ENCODE results near the gene ZFPM1. TPM values are rescaled to one million over a fixed set of nuclear protein-coding genes. Genes with fewer than 3 reads are reported as not detected.

The ZFPM1 gene
- total RNA-seq, 1 donor from 2014 or later: 1.4 TPM

GRCh38 chr16:88435437-88436355 is 17.4 kb upstream of the ZFPM1 start:
- DNase-seq: no peak

GRCh38 chr16:88436796-88437195 is 16.3 kb upstream of the ZFPM1 start:
- no peak for DNase-seq

- peak; percentile 66 for DNase-seq
Observed at GRCh38 chr16:88437367-88437964, 15.6 kb upstream of the ZFPM1 start.

DNA sequence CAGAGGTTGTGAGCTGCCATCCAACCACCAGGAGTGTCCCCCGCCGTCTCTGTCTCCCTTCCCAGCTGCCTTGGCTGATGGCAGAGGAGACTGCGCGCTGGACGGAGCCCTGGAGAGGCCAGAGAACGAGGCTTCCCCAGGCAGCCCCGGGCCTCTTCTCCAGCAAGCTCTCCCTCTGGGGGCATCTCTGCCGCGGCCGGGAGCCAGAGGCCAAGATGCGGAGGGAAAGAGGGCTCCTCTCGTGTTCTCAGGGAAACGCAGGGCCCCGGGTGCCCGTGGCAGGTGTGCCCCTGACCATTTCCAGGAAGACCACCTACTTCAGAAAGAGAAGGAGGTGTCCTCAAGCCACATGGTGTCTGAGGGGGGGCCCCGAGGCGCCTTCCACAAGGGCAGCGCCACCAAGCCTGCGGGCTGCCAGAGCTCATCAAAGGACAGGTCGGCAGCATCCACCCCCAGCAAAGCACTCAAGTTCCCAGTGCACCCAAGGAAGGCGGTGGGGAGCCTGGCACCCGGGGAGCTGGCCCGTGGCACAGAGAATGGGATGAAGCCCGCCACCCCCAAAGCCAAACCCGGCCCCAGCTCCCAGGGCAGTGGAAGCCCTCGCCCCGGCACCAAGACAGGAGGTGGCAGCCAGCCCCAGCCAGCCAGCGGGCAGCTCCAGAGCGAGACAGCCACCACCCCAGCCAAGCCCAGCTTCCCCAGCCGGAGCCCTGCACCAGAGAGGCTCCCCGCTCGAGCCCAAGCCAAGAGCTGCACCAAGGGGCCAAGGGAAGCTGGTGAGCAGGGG is 14.8 kb upstream of the ZFPM1 start:
- no peak for DNase-seq

GRCh38 chr16:88439016-88439415 is 14.1 kb upstream of the ZFPM1 start:
- DNase-seq: no peak

DNA sequence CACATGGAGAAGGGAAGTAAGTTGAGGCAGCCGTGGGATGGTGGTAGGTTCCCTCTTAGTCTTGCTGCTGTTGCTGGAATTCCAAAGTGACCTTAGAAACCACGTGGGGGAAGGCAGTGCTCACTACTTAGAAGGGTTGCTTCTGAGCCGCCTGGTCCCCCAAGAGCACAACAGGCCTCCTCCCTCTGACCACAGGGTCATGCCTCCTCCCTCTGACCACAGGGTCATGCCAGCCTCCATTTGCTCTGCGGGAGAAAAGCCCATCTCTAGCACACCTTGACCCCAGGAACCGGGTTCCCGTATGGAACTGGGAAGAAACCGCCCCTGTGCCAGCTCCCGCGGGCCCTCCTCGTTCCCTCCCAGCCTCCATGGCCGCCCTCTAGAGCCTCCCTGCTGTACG is 13.4 kb upstream of the ZFPM1 start:
- DNase-seq: no peak

DNA sequence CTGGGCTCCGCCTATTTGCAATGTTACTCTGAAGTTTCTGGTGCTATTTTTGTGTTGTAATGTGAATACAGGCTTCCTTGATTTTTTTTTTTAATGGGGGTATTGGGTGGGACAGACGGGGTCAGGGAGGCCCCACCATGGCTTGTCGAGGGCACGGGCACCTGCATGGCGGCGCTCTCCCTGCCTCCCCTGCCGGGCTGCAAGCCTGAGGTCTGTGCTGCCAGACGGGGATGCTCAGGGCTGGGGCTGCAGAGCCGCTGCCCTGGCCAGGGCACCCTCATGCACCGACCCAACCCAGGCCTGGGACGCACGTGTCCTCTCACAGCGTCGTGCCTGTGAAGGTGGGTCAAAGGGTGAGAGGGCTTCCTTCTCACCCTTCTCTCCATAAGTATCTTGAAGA is 13.0 kb upstream of the ZFPM1 start:
- DNase-seq: no peak

GRCh38 chr16:88440686-88441405 is 12.2 kb upstream of the ZFPM1 start:
- no peak for DNase-seq

- no peak for DNase-seq
Observed at GRCh38 chr16:88441460-88441859, 11.6 kb upstream of the ZFPM1 start.

DNA sequence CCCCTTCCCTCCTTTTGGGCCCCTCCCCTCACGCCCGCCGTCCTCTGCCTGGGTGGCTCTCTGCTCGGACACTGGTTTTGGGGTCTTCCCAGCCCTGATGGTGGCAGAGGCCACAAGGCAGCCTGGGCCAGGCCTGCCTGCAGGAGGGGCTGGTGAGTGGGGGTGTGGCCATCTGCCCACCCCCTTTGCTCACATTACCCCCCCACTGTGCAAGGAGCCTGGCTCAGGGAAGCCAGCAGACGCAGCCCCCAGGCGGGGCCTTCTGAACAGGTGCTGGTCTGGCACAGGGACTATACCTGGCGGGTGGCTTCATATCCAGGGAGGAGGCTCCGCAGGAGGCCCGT is 10.7 kb upstream of the ZFPM1 start:
- DNase-seq: no peak

- DNase-seq: peak; percentile 75
Observed at GRCh38 chr16:88442727-88443576, 10.1 kb upstream of the ZFPM1 start.

DNA sequence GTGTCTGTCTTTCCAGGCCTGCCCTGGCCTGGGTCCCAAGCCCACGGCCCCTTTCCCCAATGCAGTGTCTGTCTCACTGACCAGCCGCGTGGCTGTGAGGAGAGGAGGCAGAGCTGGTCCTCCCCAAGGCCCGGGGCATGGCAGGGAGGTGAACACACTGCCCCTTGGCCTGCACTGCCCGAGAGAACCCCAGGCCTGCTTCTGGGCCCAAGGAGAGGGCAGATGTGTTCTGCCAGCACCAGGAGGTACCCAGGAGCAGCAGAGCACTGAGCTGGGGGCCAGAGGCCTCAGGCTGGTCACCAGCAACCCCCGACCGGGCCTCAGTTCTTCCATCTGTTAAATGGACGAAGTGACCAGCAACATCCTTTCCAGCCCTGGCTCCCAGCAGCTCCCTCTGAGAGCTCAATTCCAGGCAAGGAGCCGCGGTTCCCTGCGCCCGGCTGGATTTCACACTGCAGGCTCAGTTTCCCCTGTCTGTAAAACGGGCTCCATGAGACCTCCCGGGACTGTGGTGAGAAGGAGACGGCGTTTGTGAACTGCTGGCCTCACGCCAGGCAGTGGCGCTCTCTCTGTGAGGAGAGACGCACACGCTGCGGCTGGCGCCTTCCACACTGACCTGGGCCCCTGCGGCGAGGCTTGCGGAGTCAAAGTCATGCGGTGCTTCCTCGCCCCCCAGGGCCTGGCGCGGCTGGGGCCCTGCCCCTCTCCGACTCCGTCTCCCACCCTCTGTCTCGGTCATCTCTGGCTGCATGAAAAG is 8.1 kb upstream of the ZFPM1 start:
- no peak for DNase-seq

DNA sequence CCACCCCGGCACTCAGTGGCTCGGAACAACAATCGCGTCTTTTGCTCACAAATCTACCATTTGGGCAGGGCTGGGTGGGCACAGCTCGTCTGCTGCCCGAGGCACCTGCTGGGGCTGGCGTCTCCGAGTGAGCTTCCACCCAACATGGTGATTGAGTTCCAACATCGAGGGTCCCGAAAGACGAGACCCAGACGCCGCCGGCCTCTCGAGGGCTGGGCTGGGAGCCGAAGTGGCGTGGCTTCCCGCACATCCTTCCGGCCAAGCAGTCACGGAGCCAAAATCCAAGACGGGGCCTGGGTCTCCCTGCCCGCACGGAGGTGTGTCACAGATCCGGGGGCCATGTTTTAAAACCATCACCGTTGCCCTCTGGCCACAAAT is 7.5 kb upstream of the ZFPM1 start:
- no peak for DNase-seq

- DNase-seq: no peak
Observed at GRCh38 chr16:88446061-88446460, 7.0 kb upstream of the ZFPM1 start.

GRCh38 chr16:88446736-88447135 is 6.3 kb upstream of the ZFPM1 start:
- DNase-seq: no peak

DNA sequence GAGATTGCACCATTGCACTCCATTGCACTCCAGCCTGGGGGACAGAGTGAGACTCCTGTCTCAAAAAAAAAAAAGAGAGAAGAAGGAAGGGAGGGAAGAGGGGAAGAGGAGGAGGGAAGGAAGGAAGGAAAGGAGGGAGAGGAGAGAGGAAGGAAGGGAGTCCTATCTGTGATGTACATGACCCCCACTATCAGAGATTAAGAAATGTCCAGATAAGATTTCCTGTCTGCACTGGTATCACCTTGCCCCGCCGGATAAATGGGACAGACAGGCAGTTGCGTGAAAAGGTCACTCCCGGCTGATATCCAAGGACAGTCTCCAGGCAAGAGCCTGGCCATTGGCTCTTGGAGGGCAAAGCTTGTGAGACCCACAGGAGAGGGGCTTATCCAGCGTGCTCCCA is 5.2 kb upstream of the ZFPM1 start:
- DNase-seq: no peak

- DNase-seq: no peak
Observed at GRCh38 chr16:88448461-88449266, 4.4 kb upstream of the ZFPM1 start.

GRCh38 chr16:88449267-88449561 is 3.9 kb upstream of the ZFPM1 start:
- DNase-seq: no peak

DNA sequence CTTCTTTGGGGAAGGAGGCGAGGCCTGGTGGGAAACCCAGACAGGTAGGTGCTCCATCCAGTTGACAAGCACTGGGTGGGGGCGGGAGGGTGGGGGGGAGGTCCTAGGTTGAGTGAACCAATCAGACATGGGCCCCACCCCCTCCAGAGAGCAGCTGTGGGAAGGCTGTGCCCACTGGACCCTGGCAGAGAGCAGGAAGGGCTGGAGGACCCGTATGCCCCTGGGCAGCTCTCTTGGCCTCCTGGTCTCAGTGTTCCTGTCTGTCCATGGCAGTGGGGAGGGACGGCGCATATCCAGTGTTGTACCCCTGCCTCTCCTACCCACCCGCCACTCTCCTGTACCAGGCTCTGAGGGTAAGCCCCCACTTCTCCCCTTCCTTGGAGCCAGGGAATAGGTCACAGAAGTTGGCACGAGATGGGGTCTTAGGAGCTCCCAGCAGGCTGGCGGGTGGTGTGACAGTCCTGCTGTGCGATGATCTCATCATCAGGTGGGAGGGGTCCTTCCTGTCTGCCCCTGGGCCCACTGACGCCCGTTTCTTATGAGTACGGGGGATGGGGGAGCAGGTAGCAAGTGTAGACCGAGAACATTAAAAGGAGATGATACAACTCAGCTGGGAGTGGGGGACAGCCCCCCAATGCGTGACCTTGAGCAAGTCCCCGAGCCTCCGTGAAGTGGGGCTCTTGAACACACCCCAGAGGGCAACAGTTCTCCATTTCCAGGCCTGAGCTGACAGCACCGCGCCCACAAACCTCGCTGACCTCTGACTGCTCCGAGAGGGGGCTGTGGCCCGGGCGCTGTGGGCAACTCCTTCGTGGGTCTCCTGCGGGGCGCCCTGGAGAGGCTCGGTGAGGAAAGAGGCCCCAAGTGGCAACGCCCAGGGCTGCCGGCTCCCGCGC is 1.2 kb upstream of the ZFPM1 start:
- peak; percentile 31 for DNase-seq
